Measurements from ENCODE around the gene ZNF862.

Gene ZNF862

DNA sequence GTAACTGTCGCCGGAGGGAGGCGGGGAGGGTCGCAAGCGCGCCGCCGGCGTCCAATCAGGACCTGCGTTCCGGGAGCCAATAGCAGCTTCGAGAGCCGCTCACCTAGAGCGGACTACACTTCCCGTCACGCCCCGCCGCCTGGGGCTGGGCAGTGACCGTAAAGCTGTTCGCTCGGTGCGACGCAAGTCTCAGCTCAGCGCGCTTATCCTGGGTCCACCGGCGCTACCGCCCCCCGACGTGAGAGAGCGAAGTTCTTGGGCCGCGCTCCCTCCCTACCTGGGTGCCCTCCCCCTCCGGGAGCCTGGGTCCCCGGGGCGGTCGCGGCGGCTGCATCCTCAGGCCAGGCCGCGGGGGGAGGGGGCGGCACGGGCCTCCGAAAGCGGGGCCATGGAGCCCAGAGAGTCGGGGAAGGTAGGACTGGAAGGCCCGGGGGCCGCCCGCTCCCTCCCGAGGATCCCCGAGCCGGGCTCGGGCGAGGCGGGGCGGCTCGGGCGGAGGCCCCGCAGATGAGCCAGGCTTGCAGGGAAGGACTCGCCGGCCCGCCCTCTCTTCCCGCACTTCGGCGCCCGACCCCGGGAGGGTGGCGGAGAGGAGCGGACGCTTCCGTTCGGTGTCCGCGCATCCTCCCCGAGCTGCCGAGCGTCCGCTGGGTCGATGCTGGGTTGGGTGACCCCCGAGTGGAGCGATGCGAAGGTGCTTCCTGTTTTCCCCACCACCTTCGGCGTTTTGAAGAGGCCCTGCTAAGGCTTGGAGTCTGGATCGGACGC lies at the start of gene ZNF862:
ZNF862 (plus strand) TSS at position 152 of the 768 bp plus-strand sequence; CDS start at position 389, 237 bp downstream.
- DNase-seq = peak; percentile 96 to 97

DNA sequence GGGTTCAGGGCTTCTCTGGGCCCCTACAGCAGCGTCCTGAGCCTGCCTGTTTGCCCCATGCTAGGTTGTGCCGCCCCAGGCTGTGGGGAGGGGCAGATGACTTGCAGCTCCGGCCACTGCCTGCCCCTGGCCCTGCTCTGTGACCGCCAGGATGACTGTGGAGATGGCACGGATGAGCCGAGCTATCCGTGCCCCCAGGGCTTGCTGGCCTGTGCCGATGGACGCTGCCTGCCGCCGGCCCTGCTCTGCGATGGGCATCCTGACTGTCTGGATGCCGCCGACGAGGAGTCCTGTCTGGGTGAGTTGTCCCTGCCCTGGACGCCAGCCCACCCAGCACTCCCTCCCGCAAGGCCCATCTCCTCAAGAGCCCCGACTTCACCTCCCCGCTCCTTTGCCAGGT lies 49.1 kb upstream of the ZNF862 start:
- no peak for DNase-seq

DNA sequence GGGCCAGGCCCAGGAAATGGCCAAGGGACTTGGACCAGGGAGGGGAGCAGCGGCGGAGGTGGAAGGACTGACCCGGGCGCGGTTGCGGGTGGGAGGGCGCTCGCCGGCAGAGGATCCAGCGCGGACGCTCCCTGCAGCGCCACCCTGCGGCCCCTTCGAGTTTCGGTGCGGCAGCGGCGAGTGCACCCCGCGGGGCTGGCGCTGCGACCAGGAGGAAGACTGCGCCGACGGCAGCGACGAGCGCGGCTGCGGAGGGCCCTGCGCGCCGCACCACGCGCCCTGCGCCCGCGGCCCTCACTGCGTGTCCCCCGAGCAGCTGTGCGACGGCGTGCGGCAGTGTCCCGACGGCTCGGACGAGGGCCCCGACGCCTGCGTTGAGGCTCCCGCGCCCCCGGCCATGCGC lies 48.0 kb upstream of the ZNF862 start:
- DNase-seq = no peak

DNA sequence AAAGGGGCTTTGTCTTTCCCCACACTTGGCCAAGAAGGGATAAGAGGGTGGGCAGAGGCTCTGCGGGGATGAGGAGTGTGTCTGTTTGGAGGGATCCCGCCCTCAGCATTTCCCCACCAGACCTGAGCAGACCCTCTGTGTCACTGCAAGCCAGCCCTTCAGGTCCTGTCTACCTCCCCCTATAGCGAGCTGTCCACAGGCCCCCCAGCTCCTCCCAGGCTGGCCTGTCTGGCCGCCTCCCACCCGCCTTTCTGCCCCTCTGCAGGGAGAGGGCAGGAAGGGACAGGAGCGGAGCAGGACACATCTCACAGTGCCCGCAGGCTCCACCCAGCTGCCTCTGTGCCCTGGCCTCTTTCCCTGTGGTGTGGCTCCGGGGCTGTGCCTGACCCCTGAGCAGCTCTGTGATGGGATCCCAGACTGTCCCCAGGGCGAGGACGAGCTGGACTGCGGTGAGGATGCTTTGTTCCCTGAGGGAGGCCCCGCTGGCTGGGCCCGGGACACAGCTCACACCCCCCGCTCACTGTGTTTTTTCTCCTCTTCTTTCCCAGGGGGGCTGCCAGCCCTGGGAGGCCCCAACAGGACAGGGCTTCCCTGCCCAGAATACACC lies 47.3 kb upstream of the ZNF862 start:
- DNase-seq = no peak

DNA sequence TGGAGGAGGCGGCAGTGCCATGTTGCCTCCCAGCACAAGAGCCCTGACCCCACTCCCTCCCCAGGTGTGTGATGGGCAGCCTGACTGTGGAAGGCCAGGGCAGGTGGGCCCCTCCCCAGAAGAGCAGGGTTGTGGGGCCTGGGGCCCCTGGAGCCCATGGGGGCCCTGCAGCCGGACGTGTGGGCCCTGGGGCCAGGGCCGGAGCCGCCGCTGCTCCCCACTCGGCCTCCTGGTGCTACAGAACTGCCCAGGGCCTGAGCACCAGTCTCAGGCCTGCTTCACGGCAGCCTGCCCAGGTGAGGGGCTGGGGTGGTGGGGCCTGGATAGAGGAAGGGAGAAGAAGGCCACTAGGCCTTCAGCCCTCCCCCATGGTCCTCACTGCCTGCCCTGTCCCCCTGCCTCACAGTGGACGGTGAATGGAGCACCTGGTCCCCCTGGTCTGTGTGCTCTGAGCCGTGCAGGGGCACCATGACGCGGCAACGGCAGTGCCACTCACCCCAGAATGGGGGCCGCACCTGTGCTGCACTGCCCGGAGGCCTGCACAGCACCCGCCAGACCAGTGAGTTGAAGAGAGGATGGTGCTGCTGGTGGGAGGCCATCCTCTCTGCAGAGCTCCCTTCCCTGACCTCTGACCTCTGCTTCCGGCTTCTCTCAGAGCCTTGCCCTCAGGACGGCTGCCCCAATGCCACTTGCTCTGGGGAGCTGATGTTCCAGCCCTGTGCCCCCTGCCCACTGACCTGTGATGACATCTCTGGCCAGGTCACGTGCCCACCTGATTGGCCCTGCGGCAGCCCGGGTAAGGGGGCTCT lies 46.6 kb upstream of the ZNF862 start:
- no peak for DNase-seq

- DNase-seq = no peak
Observed at GRCh38 chr7:149792220-149792595, 46.0 kb upstream of the ZNF862 start.

DNA sequence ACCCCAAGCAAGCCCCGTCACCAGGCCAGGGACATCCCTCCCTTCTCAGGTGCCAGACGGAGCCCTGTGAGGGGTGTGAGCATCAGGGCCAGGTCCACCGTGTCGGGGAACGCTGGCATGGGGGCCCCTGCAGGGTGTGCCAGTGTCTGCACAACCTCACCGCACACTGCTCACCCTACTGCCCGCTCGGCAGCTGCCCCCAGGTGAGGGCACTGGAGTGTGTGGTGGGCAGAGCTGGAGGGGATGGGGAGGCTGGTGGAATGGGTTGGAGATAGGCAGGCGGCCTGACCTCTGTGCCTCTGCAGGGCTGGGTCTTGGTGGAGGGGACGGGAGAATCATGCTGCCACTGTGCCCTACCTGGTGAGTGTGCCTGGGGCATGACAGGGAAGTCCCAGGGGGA lies 44.9 kb upstream of the ZNF862 start:
- DNase-seq = no peak

- DNase-seq = no peak
Observed at GRCh38 chr7:149794661-149795060, 43.5 kb upstream of the ZNF862 start.

GRCh38 chr7:149795126-149795525 lies 43.0 kb upstream of the ZNF862 start:
- DNase-seq = no peak

- no peak for DNase-seq
Observed at GRCh38 chr7:149796287-149796860, 41.8 kb upstream of the ZNF862 start.

DNA sequence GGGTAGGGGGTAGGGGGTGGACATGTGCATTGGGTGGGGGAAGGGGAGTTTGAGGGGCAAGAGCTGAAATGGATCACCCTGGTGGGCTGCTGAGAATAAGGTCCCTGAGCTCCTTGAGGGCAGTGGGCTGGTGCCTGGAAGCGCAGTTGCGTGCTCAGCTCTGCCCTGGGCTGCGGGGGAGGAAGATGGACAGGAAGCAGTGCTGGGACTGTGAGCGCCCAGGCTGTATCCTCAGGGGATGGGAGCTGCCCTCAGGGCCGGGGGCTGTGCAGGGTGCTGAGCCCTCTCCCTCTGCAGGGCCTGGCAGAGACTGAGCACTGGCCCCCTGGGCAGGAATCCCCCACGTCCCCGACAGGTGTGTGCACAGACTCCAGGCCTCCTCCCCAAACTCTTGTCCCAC lies 40.4 kb upstream of the ZNF862 start:
- no peak for DNase-seq

DNA sequence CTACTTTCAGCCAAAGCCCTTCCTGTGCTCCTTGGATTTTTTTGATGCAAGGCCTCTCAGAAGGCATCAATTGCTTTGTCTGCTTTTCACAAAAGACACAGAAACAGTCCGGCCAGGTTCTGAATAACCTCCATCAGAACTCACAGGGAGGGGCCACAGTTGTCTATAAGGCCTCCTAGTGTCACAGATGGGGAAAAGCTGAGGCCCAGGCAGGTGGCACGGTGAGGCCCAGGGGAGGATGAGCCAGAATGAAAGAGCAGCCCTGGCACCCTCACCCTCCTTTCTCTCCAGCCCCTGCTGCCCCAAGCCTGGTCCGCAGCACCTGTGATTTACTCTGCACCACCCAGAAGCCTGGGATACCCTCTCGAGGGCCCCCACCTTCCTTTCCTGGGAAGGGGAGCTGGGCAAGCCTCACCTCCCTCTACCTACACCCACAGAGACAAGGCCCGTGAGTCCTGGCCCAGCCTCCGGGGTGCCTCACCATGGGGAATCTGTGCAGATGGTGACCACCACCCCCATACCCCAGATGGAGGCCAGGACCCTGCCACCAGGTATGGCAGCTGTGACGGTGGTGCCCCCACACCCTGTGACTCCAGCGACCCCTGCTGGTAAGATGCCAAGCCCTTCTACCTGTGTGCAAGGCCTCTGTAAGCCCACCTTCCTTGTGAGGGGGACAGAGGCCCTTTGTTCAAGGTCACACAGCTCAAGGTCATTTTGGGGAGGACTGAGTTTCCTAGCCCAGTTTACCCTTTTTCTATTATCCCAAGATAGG lies 38.6 kb upstream of the ZNF862 start:
- DNase-seq = peak; percentile 18

GRCh38 chr7:149800169-149800555 lies 38.0 kb upstream of the ZNF862 start:
- DNase-seq = no peak

DNA sequence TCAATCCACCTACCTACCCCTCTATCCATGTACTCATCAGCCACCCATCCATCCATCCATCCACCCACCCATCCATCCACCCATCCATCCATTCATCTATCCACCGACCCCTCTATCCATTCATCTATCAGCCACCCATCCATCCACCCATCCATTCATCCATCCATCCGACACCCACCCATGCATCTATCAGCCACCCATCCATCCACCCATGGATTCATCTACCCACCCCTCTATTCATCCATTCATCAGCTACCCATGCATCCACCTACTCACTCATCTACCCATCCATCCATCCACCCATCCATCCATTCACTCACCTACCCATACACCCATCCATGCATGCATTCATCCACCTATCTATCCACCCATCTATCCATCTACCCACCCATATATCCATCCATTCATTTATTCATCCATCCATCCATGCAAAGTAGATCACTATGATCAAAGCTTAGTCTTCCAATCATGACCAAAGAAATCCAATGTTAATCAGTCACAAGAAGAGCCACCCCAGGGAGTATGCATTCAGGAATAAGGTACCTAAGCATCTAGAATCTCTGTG lies 37.1 kb upstream of the ZNF862 start:
- no peak for DNase-seq

- DNase-seq = no peak
Observed at GRCh38 chr7:149801816-149802215, 36.4 kb upstream of the ZNF862 start.

DNA sequence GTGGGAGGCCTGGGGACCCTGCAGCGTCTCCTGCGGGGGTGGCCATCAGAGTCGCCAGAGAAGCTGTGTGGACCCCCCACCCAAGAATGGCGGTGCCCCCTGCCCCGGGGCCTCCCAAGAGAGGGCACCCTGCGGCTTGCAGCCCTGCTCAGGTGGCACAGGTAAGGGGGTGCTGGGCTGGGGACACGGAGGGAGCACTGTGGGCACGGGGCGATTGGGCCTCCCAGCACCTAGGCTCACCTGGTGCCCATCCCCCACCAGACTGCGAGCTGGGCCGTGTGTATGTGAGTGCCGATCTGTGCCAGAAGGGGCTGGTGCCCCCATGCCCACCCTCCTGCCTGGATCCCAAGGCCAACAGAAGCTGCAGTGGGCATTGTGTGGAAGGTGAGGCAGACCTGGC lies 35.2 kb upstream of the ZNF862 start:
- DNase-seq = no peak

- no peak for DNase-seq
Observed at GRCh38 chr7:149803551-149804074, 34.6 kb upstream of the ZNF862 start.

- no peak for DNase-seq
Observed at GRCh38 chr7:149804106-149804505, 34.1 kb upstream of the ZNF862 start.

DNA sequence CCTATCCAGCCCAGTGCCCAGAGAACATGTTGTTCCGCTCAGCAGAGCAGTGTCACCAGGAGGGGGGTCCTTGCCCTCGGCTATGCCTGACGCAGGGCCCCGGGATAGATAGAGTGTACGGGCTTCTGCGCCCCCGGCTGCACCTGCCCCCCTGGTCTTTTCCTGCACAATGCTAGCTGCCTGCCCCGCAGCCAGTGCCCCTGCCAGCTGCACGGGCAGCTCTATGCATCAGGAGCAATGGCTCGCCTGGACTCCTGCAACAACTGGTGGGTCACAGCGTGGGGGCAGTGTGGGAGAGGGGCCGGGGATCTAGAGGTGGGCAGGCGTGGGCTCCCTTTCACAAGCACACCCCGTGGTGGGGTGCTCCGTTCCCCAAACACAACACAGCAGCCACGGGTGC lies 31.4 kb upstream of the ZNF862 start:
- DNase-seq = no peak

DNA sequence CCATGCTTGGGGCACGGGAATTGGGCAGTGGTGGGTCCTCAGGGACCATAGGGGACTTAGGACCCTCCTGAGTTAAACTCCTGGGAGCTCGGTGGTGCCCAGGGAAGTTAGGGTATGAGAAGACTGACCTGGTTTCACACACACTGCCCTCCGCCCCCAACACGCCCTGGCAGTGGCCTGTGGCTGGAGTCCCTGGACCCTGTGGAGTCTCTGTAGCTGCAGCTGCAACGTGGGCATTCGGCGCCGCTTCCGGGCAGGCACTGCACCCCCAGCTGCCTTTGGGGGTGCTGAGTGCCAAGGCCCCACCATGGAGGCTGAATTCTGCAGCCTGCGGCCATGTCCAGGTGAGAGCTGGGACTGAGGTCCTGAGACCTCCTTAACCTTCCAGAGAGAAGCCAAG lies 29.9 kb upstream of the ZNF862 start:
- no peak for DNase-seq

DNA sequence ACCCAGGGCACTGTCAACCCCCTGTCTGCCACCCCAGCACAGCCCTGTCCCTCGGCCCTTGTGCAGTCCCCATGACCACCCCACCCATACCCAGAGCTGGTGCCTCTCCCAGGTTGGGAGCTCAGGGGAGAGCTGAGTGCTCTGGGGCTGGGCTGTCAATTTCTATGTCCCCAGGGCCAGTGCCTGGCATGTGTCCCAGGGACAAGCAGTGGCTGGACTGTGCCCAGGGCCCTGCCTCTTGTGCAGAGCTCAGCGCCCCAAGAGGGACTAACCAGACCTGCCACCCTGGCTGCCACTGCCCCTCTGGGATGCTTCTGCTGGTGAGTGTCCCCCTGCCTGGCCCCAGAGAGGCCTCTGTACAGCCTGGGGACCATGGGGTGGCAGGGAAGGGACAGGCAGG lies 29.0 kb upstream of the ZNF862 start:
- no peak for DNase-seq

- DNase-seq = peak; percentile 50 to 56
Observed at GRCh38 chr7:149811221-149811620, 27.0 kb upstream of the ZNF862 start.
